Keratinocyte (primary cell): ENCODE results near the gene USP33. TPM values are rescaled to one million over a fixed set of nuclear protein-coding genes. Genes with fewer than 3 reads are reported as not detected.

Source experiments
- DNase-seq: peaks from one replicate; pipeline ENCODE4 v3.0.0-alpha.2; 2011; ENCODE audit warnings: low read depth, missing footprints, low spot score
- FAIRE-seq: peaks from 2 replicates; lab custom pipeline; 2011; peaks lifted over from hg19 to GRCh38; lab: Jason Lieb, UNC
- H2AFZ ChIP-seq: 2 replicates; pipeline ENCODE4 v1.6.0; 2012; ENCODE audit warnings: low read length, control low read depth, inconsistent platforms; ENCODE audit not compliant: control insufficient read depth
- H3K27ac ChIP-seq: 2 replicates; pipeline ENCODE4 v1.5.1; 2011; ENCODE audit warnings: low read length; ENCODE audit not compliant: control insufficient read depth, insufficient read depth
- H3K27me3 ChIP-seq: 3 replicates; pipeline ENCODE4 v1.6.0; 2011; ENCODE audit warnings: low read length; ENCODE audit not compliant: control insufficient read depth, insufficient read depth; ENCODE audit errors: extremely low read depth
- H3K36me3 ChIP-seq, 2 experiments: 2 replicates in 1 of 2; 3 replicates in 1 of 2; pipeline ENCODE4 v1.5.1; 2011; ENCODE audit warnings: low read length in 2 of 2, mild to moderate bottlenecking in 1 of 2; ENCODE audit not compliant: control insufficient read depth in 2 of 2, insufficient read depth in 2 of 2; ENCODE audit errors: extremely low read depth in 1 of 2
- H3K4me1 ChIP-seq: 3 replicates; pipeline ENCODE4 v1.5.1; 2011; ENCODE audit warnings: low read length; ENCODE audit not compliant: control insufficient read depth, insufficient read depth; ENCODE audit errors: extremely low read depth
- H3K4me2 ChIP-seq: 3 replicates; pipeline ENCODE4 v1.6.0; 2011; ENCODE audit warnings: low read depth, low read length; ENCODE audit not compliant: control insufficient read depth, insufficient read depth; ENCODE audit errors: extremely low read depth
- H3K4me3 ChIP-seq, 3 experiments: fragments of 200-600 bp in 1 of 3; sonication (generic) in 1 of 3; 2 replicates in 2 of 3; 3 replicates in 1 of 3; pipeline ENCODE4 v1.5.1; 2011 to 2016; ENCODE audit warnings: low read length in 3 of 3, mild to moderate bottlenecking in 3 of 3, control low read depth in 2 of 3, inconsistent platforms in 1 of 3, low read depth in 1 of 3, mixed read lengths in 1 of 3, mixed run types in 1 of 3, moderate library complexity in 1 of 3; ENCODE audit not compliant: control insufficient read depth in 2 of 3, insufficient read depth in 2 of 3; ENCODE audit errors: extremely low read depth in 1 of 3
- H3K79me2 ChIP-seq: 2 replicates; pipeline ENCODE4 v1.6.0; 2012; ENCODE audit warnings: low read length; ENCODE audit not compliant: control insufficient read depth, insufficient read depth
- H3K9ac ChIP-seq: 3 replicates; pipeline ENCODE4 v1.6.0; 2011; ENCODE audit warnings: low read length; ENCODE audit not compliant: control insufficient read depth, insufficient read depth; ENCODE audit errors: extremely low read depth
- H3K9me1 ChIP-seq: 3 replicates; pipeline ENCODE4 v1.6.0; 2011; ENCODE audit warnings: low read length; ENCODE audit not compliant: control insufficient read depth, insufficient read depth; ENCODE audit errors: extremely low read depth
- H3K9me3 ChIP-seq: 2 replicates; pipeline ENCODE4 v1.5.1; 2012; ENCODE audit warnings: low read depth, low read length; ENCODE audit not compliant: control insufficient read depth
- H4K20me1 ChIP-seq: 3 replicates; pipeline ENCODE4 v1.6.0; 2011; ENCODE audit warnings: low read length; ENCODE audit not compliant: control insufficient read depth, insufficient read depth; ENCODE audit errors: extremely low read depth
- EZH2 ChIP-seq: IDR thresholded peaks from one replicate; pipeline ENCODE4 v1.6.1; 2012; ENCODE audit warnings: inconsistent platforms, mild to moderate bottlenecking, low read length, moderate library complexity
- dilution Hi-C: fragments of 300-500 bp; cut with MboI; formaldehyde crosslinking; loops from one replicate; pipeline ENCODE4 v1.7.0; 2020; ENCODE audit warnings: low sequenced_read_pairs; ENCODE audit not compliant: extremely low pct_ligation_motif_present
- polyA plus RNA-seq, 5 experiments: library from polyadenylated mRNA; depleted of rRNA in 3 of 5; stranded (reverse) in 3 of 5; stranded (forward) in 1 of 5; unstranded in 1 of 5; fragments of >200 nt; gene quantifications; 1 replicate in 1 of 5; 2 replicates in 3 of 5; 3 replicates in 1 of 5; pipeline versions ENCODE4 v1.2.1 to v1.2.3, GENCODE V29; 2011 to 2012; ENCODE audit warnings: missing spikeins in 2 of 5, low read depth in 1 of 5, low replicate concordance in 1 of 5
- TF ChIP-seq, protein P1 (sequence below), 3 experiments: IDR thresholded peaks in 1 of 3; conservative IDR thresholded peaks in 1 of 3; optimal IDR thresholded peaks in 1 of 3; 2 replicates in 2 of 3; 3 replicates in 1 of 3; pipeline versions ENCODE3 to v1.5.1; 2011; ENCODE audit warnings: low read length in 3 of 3, mild to moderate bottlenecking in 3 of 3, moderate library complexity in 2 of 3, control low read depth in 1 of 3, inconsistent platforms in 1 of 3; ENCODE audit not compliant: insufficient read depth in 2 of 3; ENCODE audit errors: extremely low read depth in 1 of 3

USP33 gene
- polyA plus RNA-seq, 1 donor (not counting 4 experiments of a cell fraction or from before 2014, with no cell fraction given), result 52.0 TPM

DNA sequence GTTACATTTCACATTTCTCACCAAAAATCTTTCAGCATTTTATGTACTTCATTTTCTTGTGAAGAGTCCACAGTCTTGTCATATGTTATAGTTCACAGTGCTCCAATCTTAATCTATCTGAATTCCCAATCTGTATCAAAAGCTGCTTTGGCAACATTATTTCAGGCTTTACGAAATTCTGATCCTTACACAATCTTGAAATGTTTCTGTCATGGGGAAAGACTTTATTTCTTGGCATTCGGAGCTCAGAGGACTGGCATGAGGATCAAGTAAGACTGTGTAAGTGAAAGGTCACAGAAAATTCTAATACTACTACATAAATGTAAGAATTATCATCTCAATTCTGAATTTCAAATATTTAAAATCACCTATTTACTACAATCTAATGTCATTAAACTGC, 2.0 kb downstream of the USP33 start:
- Histone ChIP-seq H3K27me3 (no peaks in the 10 kb centered on the region), H3K36me3 (no peaks in the 10 kb centered on the region), H3K9ac (peak overlapping the region; percentile 22), H4K20me1 (no peaks in the 10 kb centered on the region), H3K79me2 (peaks cover 68% of the 10 kb centered on the region), H3K4me2 (peak overlapping the region; percentile 86), H3K9me3 (no peaks in the 10 kb centered on the region), H3K4me1 (peaks cover 22% of the 10 kb centered on the region), H3K27ac (no peak overlapping the region), H2AFZ (no peak overlapping the region), H3K9me1 (peaks cover 2% of the 10 kb centered on the region), H3K4me3 (peak overlapping the region in 2 of 3 experiments; percentile 26 to 46)
- TF ChIP-seq EZH2, result no peak
- TF ChIP-seq, protein P1, sequence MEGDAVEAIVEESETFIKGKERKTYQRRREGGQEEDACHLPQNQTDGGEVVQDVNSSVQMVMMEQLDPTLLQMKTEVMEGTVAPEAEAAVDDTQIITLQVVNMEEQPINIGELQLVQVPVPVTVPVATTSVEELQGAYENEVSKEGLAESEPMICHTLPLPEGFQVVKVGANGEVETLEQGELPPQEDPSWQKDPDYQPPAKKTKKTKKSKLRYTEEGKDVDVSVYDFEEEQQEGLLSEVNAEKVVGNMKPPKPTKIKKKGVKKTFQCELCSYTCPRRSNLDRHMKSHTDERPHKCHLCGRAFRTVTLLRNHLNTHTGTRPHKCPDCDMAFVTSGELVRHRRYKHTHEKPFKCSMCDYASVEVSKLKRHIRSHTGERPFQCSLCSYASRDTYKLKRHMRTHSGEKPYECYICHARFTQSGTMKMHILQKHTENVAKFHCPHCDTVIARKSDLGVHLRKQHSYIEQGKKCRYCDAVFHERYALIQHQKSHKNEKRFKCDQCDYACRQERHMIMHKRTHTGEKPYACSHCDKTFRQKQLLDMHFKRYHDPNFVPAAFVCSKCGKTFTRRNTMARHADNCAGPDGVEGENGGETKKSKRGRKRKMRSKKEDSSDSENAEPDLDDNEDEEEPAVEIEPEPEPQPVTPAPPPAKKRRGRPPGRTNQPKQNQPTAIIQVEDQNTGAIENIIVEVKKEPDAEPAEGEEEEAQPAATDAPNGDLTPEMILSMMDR (optimal IDR thresholded peaks at IDR 0.05 in 1 of 3, IDR thresholded peaks at IDR 0.05 in 1 of 3, conservative IDR thresholded peaks at IDR 0.05 in 1 of 3; ENCODE audit: extremely low read depth in 1 of 3, insufficient read depth in 2 of 3, low read length in 3 of 3), result no peak
- DNase-seq, result no peak
- dilution Hi-C loops, result no loop called here
- FAIRE-seq, result no peak

- FAIRE-seq, result no peak
- Histone ChIP-seq H3K79me2 (peaks cover 72% of the 10 kb centered on the region), H3K36me3 (no peaks in the 10 kb centered on the region), H3K27me3 (no peaks in the 10 kb centered on the region), H2AFZ (no peak overlapping the region), H3K9ac (peak overlapping the region; percentile 22), H3K4me1 (peaks cover 18% of the 10 kb centered on the region), H3K4me2 (peak overlapping the region; percentile 86), H3K9me3 (no peaks in the 10 kb centered on the region), H3K4me3 (peak overlapping the region in 1 of 3 experiments; percentile 46), H4K20me1 (no peaks in the 10 kb centered on the region), H3K9me1 (peaks cover 2% of the 10 kb centered on the region), H3K27ac (no peak overlapping the region)
- no peak for DNase-seq
- no peak for TF ChIP-seq EZH2
- TF ChIP-seq, protein P1 (optimal IDR thresholded peaks at IDR 0.05 in 1 of 3, IDR thresholded peaks at IDR 0.05 in 1 of 3, conservative IDR thresholded peaks at IDR 0.05 in 1 of 3; ENCODE audit: extremely low read depth in 1 of 3, insufficient read depth in 2 of 3, low read length in 3 of 3), result no peak
- dilution Hi-C loops, result no loop called here
These were observed 2.5 kb downstream of the USP33 start for GRCh38 chr1:77757066-77757584.
